NCI-H748 treated with DMSO at 0.1 percent for 48 hours (cell line): ENCODE data around the gene MAPK8IP3.
A peak's percentile ranks its signal among the peaks of the same experiment; 100 is the strongest.

Experiments
- DNase-seq: peaks from one replicate; lab custom pipeline; 2025; lab: John Stamatoyannopoulos, UW

The MAPK8IP3 gene

GRCh38 chr16:1775006-1775845 is 69.2 kb downstream of the MAPK8IP3 start:
- no peak for DNase-seq

GRCh38 chr16:1775846-1776671 is 70.1 kb downstream of the MAPK8IP3 start:
- DNase-seq: no peak

- no peak for DNase-seq
Measured at GRCh38 chr16:1776672-1776955, 70.6 kb downstream of the MAPK8IP3 start.

GRCh38 chr16:1776991-1777374 is 71.0 kb downstream of the MAPK8IP3 start:
- no peak for DNase-seq

GRCh38 chr16:1777375-1778199 is 71.6 kb downstream of the MAPK8IP3 start:
- DNase-seq: no peak

GRCh38 chr16:1778200-1779179 is 72.5 kb downstream of the MAPK8IP3 start:
- no peak for DNase-seq

GRCh38 chr16:1779234-1779701 is 73.3 kb downstream of the MAPK8IP3 start:
- no peak for DNase-seq

- DNase-seq: no peak
Measured at GRCh38 chr16:1779741-1780676, 74.0 kb downstream of the MAPK8IP3 start.

- no peak for DNase-seq
Measured at GRCh38 chr16:1780677-1781072, 74.7 kb downstream of the MAPK8IP3 start.

- no peak for DNase-seq
Measured at GRCh38 chr16:1781254-1781653, 75.3 kb downstream of the MAPK8IP3 start.

GRCh38 chr16:1781758-1782407 is 75.9 kb downstream of the MAPK8IP3 start:
- DNase-seq: no peak

GRCh38 chr16:1782408-1783264 is 76.6 kb downstream of the MAPK8IP3 start, which contains the start of the genes NUBP2 and SPSB3:
Gene NUBP2, plus strand, starts transcription at chr16:1782960. Its CDS starts 61 bp downstream, at chr16:1783021.
Gene SPSB3, minus strand, starts transcription at chr16:1782571. Its CDS starts 1,088 bp downstream, at chr16:1781483.
- peak; percentile 90 for DNase-seq

- no peak for DNase-seq
Measured at GRCh38 chr16:1784977-1785845, 79.2 kb downstream of the MAPK8IP3 start.

- no peak for DNase-seq
Measured at GRCh38 chr16:1785846-1786170, 79.8 kb downstream of the MAPK8IP3 start.

- DNase-seq: no peak
Measured at GRCh38 chr16:1786242-1787055, 80.5 kb downstream of the MAPK8IP3 start.

- DNase-seq: no peak
Measured at GRCh38 chr16:1787056-1787321, 81.0 kb downstream of the MAPK8IP3 start.
